ENCODE data around the gene CHEK1. TPM values are rescaled to one million over a fixed set of nuclear protein-coding genes. Genes with fewer than 3 reads are reported as not detected.

The CHEK1 gene
- total and polyA plus RNA-seq, 9 of the 15 experiments (the other 6 are each of a cell fraction or from before 2014, with no cell fraction given): 62.6 to 108 (median 87.5) TPM

DNA sequence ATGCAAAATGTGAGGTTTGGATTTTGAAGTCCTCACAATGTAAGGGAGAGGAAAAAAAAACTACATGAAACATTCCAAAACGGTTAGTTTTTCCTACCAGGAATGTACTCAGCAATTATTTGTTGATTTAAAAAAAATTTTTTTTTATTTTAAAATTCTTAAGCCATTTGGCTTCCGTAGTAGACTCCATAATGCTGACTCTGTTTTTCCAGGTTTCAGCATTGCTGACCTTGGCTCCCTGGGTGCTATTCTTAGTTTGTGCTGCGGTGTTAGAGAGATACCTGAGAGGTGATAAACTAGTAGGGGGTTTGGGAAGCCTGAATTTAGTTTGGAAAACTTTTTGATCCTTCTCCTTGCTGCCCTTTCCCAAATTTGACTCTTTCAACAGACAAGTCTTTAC lies 21.8 kb upstream of the CHEK1 start:
- Histone ChIP-seq H3K4me1 (replicated peaks in 1 of 2; ENCODE audit: control insufficient read depth in 2 of 2, insufficient read depth in 2 of 2, low read length in 2 of 2) (no peaks in the 10 kb centered on the region), H3K27ac (ENCODE audit: extremely low read depth, low read depth, low read length) (no peak overlapping the region), H4K20me1 (replicated peaks; ENCODE audit: control insufficient read depth, insufficient read depth, low read length) (no peaks in the 10 kb centered on the region), H3K27me3 (ENCODE audit: control insufficient read depth in 2 of 2, insufficient read depth in 2 of 2, low read length in 2 of 2) (no peaks in the 10 kb centered on the region), H3K4me2 (ENCODE audit: insufficient read depth, low read length) (no peak overlapping the region), H3K9ac (ENCODE audit: insufficient read depth in 1 of 2, low read depth in 2 of 2, low read length in 2 of 2) (no peak overlapping the region), H3K36me3 (ENCODE audit: control insufficient read depth, insufficient read depth, low read length) (peaks cover 92% of the 10 kb centered on the region), H3K4me3 (no peak overlapping the region), H3K79me2 (ENCODE audit: control insufficient read depth, insufficient read depth, low read length) (peaks cover 9% of the 10 kb centered on the region), H3K9me3 (replicated peaks; ENCODE audit: control insufficient read depth, insufficient read depth, low read depth, low read length) (no peaks in the 10 kb centered on the region), H2AFZ (ENCODE audit: low read depth, low read length) (no peak overlapping the region), H3K9me1 (ENCODE audit: control insufficient read depth, insufficient read depth, low read length) (no peaks in the 10 kb centered on the region)
- POLR2A ChIA-PET: interaction anchor here (0.7 to 1.5 kb wide), 4 partner anchors 8 to 33 kb away, joined by 3 to 8 read pairs (median 4); partner anchors contain the start of gene STT3A
- no peak for ATAC-seq
- DNase-seq (ENCODE audit: extremely low read depth in 1 of 4, low spot score in 3 of 4): no peak
- BruUV-seq (replicated peaks): no TSS peak
- intact Hi-C loops (cut with micrococcal nuclease): no loop called here
- in situ Hi-C loops (cut with MboI): no loop called here
- CTCF ChIA-PET (ENCODE audit: low intra/inter-chr PET ratio): no interaction called here
- no peak for TF ChIP-seq ZNF717 (CRISPR knock-in tag; IDR thresholded peaks at IDR 0.05)
- no peak for TF ChIP-seq ELF2 (CRISPR knock-in tag; IDR thresholded peaks at IDR 0.05)
- TF ChIP-seq POLR2H (tag; IDR thresholded peaks at IDR 0.05; ENCODE audit: low read depth): no peak
- no peak for FAIRE-seq
- 100% methylated on average over 3 of the region's 3 CpGs for WGBS (ENCODE audit: insufficient coverage, low coverage, missing lambda C conversion rate)

DNA sequence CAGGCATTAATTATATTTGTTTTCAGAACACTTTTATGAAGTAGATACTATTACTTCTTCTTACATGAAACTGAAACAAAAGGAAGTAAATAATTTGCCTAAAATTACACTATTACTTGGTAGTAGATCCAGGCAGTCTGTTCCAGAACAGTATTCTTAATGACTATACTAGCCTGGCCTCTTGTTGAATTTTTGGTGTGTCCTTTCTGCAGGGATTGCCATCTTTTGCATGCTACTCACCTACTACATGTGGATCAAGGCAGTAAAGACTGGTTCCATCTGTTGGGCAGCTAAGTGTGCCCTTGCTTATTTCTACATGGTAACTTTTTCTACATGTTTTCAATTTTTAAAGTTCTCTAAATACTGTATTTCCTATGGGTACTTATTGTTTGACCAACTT lies 19.5 kb upstream of the CHEK1 start:
- in situ Hi-C loops (cut with MboI) (no loop called here), intact Hi-C loops (cut with micrococcal nuclease) (no loop called here)
- CTCF ChIA-PET (ENCODE audit: low intra/inter-chr PET ratio): no interaction called here
- no peak for FAIRE-seq
- TF ChIP-seq MAFF (IDR thresholded peaks at IDR 0.05; ENCODE audit: low read length): no peak
- no peak for TF ChIP-seq HNRNPH1 (optimal IDR thresholded peaks at IDR 0.05; ENCODE audit: low read depth, low read length)
- no peak for TF ChIP-seq GATA2 (CRISPR knock-in tag; IDR thresholded peaks at IDR 0.05)
- TF ChIP-seq EZH2 (IDR thresholded peaks at IDR 0.05; ENCODE audit: borderline replicate concordance, low read depth, low read length): no peak
- TF ChIP-seq, protein P1, sequence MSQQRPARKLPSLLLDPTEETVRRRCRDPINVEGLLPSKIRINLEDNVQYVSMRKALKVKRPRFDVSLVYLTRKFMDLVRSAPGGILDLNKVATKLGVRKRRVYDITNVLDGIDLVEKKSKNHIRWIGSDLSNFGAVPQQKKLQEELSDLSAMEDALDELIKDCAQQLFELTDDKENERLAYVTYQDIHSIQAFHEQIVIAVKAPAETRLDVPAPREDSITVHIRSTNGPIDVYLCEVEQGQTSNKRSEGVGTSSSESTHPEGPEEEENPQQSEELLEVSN (IDR thresholded peaks at IDR 0.05; ENCODE audit: borderline replicate concordance in 1 of 2, extremely low read depth in 1 of 2, insufficient read depth in 1 of 2, insufficient read length in 1 of 2, low read depth in 1 of 2, low read length in 1 of 2, poor library complexity in 1 of 2, severe bottlenecking in 1 of 2): no peak
- no peak for TF ChIP-seq ZNF445 (CRISPR knock-in tag; IDR thresholded peaks at IDR 0.05; ENCODE audit: low read depth)
- no peak for TF ChIP-seq NR2C1 (IDR thresholded peaks at IDR 0.05)
- TF ChIP-seq NR2C1 (tag; IDR thresholded peaks at IDR 0.05): no peak
- TF ChIP-seq ZNF165 (CRISPR knock-in tag; IDR thresholded peaks at IDR 0.05; ENCODE audit: borderline replicate concordance): no peak
- no peak for TF ChIP-seq KAT2B (IDR thresholded peaks at IDR 0.05; ENCODE audit: low read depth, low read length)
- POLR2A ChIA-PET: no interaction called here
- BruUV-seq (replicated peaks): no TSS peak
- H3K27me3 ChIP-seq (ENCODE audit: control insufficient read depth in 2 of 2, insufficient read depth in 2 of 2, low read length in 2 of 2): no peaks in the 10 kb centered on the region
- no peak overlapping the region for H3K27ac ChIP-seq (ENCODE audit: extremely low read depth, low read depth, low read length)
- H2AFZ ChIP-seq (ENCODE audit: low read depth, low read length): no peak overlapping the region
- H3K9ac ChIP-seq (ENCODE audit: insufficient read depth in 1 of 2, low read depth in 2 of 2, low read length in 2 of 2): no peak overlapping the region
- H3K4me2 ChIP-seq (ENCODE audit: insufficient read depth, low read length): no peak overlapping the region
- no peaks in the 10 kb centered on the region for H3K9me3 ChIP-seq (replicated peaks; ENCODE audit: control insufficient read depth, insufficient read depth, low read depth, low read length)
- no peaks in the 10 kb centered on the region for H3K79me2 ChIP-seq (ENCODE audit: control insufficient read depth, insufficient read depth, low read length)
- no peaks in the 10 kb centered on the region for H4K20me1 ChIP-seq (replicated peaks; ENCODE audit: control insufficient read depth, insufficient read depth, low read length)
- H3K9me1 ChIP-seq (ENCODE audit: control insufficient read depth, insufficient read depth, low read length): no peaks in the 10 kb centered on the region
- no peak for ATAC-seq
- H3K4me1 ChIP-seq (replicated peaks in 1 of 2; ENCODE audit: control insufficient read depth in 2 of 2, insufficient read depth in 2 of 2, low read length in 2 of 2): no peaks in the 10 kb centered on the region
- no peak for DNase-seq (ENCODE audit: extremely low read depth in 1 of 4, low spot score in 3 of 4)
- no peak overlapping the region for H3K4me3 ChIP-seq
- H3K36me3 ChIP-seq (ENCODE audit: control insufficient read depth, insufficient read depth, low read length): peaks cover 98% of the 10 kb centered on the region
